A549 (cell line): Measurements from ENCODE around the gene MR1. TPM values are rescaled to one million over a fixed set of nuclear protein-coding genes. Genes with fewer than 3 reads are reported as not detected.

Experiments
- ATAC-seq, 2 experiments: fragments of 200-7000 bp in 1 of 2; fragments of >200 bp in 1 of 2; cut with Nextera tagmentation in 1 of 2; cut with Tn5 transposase in 1 of 2; 3 replicates each; pipeline versions ENCODE4 v1.8.0 to v1.9.1; 2018 to 2020; ENCODE audit warnings: mild to moderate bottlenecking in 1 of 2, moderate library complexity in 1 of 2
- CTCF ChIA-PET: fragments of 300-600 bp; sonication (Branson Sonifier 250); formaldehyde crosslinking; extraction: SDS; loops from one replicate; lab custom pipeline; 2021; ENCODE audit warnings: antibody characterized with exemption, inconsistent platforms; lab: Yijun Ruan, JAX
- POLR2A ChIA-PET: fragments of 350-600 bp; formaldehyde crosslinking; extraction: SDS; loops from one replicate; lab custom pipeline; 2021; ENCODE audit warnings: antibody characterized with exemption, inconsistent platforms; lab: Yijun Ruan, JAX
- DNase-seq, 2 experiments: peaks; one replicate each; pipeline versions ENCODE4 v3.0.0 to v3.0.0-alpha.2; 2011 to 2016; ENCODE audit warnings: low read depth in 1 of 2, low spot score in 1 of 2
- FAIRE-seq: peaks from 2 replicates; lab custom pipeline; 2011; peaks lifted over from hg19 to GRCh38; lab: Jason Lieb, UNC
- H3K27ac ChIP-seq, 2 experiments: fragments of >200 bp; sonication (Bioruptor Twin); formaldehyde crosslinking; 3 replicates each; pipeline ENCODE4 v1.5.1; 2016 to 2017
- H3K4me1 ChIP-seq: fragments of >200 bp; sonication (Bioruptor Twin); formaldehyde crosslinking; 3 replicates; pipeline ENCODE4 v1.6.1; 2016
- H3K4me2 ChIP-seq: fragments of >200 bp; sonication (Bioruptor Twin); formaldehyde crosslinking; 3 replicates; pipeline ENCODE4 v1.6.1; 2016
- H3K4me3 ChIP-seq: fragments of >200 bp; sonication (Bioruptor Twin); formaldehyde crosslinking; 3 replicates; pipeline ENCODE4 v1.5.1; 2016
- H3K9me3 ChIP-seq: fragments of >200 bp; sonication (Bioruptor Twin); formaldehyde crosslinking; 3 replicates; pipeline ENCODE4 v1.6.1; 2016
- EP300 ChIP-seq, 2 experiments: fragments of >200 bp; sonication (Bioruptor Twin); formaldehyde crosslinking; IDR thresholded peaks; 2 replicates in 1 of 2; 3 replicates in 1 of 2; pipeline ENCODE4 v1.6.1; 2016 to 2017
- FOSB ChIP-seq: fragments of 250-450 bp; sonication (Bioruptor Pico); IDR thresholded peaks from 2 replicates; pipeline ENCODE4 v1.5.0; 2020; ENCODE audit warnings: mild to moderate bottlenecking, moderate library complexity
- FOSL2 ChIP-seq, 2 experiments: fragments of 450-650 bp in 1 of 2; fragments of >200 bp in 1 of 2; sonication (Bioruptor Twin) in 1 of 2; formaldehyde crosslinking; IDR thresholded peaks; 2 replicates each; pipeline versions ENCODE4 v1.5.0 to v1.6.1; 2016 to 2020; ENCODE audit warnings: mild to moderate bottlenecking in 1 of 2, moderate library complexity in 1 of 2
- GATA3 ChIP-seq: IDR thresholded peaks from 2 replicates; pipeline ENCODE4 v1.6.1; 2012; ENCODE audit warnings: borderline replicate concordance
- HEYL ChIP-seq: fragments of 250-450 bp; sonication (Bioruptor Pico); IDR thresholded peaks from 2 replicates; pipeline ENCODE4 v1.8.0; 2021; ENCODE audit warnings: mild to moderate bottlenecking, moderate library complexity
- HOXA7 ChIP-seq: fragments of 250-450 bp; sonication (Bioruptor Pico); IDR thresholded peaks from 2 replicates; pipeline ENCODE4 v1.5.0; 2020; ENCODE audit warnings: mild to moderate bottlenecking, moderate library complexity
- JUN ChIP-seq, 2 experiments: fragments of >200 bp; sonication (Bioruptor Twin); formaldehyde crosslinking; IDR thresholded peaks; 2 replicates in 1 of 2; 3 replicates in 1 of 2; pipeline ENCODE4 v1.6.1; 2016 to 2017
- MYC ChIP-seq: IDR thresholded peaks from 2 replicates; pipeline ENCODE4 v1.6.1; 2012; ENCODE audit warnings: mild to moderate bottlenecking, inconsistent platforms, low read length, improper control_type of control experiment, borderline replicate concordance
- NFE2L2 ChIP-seq: fragments of 150-350 bp; conservative IDR thresholded peaks from 2 replicates; pipeline ENCODE4 v1.6.1; 2014; ENCODE audit warnings: low read length
- POLR2AphosphoS2 ChIP-seq: conservative IDR thresholded peaks from 2 replicates; pipeline ENCODE4 v1.6.1; 2012; ENCODE audit warnings: low read length, improper control_type of control experiment, inconsistent platforms
- RAD21 ChIP-seq, 2 experiments: fragments of >200 bp in 1 of 2; sonication (Bioruptor Twin) in 1 of 2; formaldehyde crosslinking in 1 of 2; IDR thresholded peaks in 1 of 2; conservative IDR thresholded peaks in 1 of 2; 2 replicates in 1 of 2; 3 replicates in 1 of 2; pipeline ENCODE4 v1.6.1; 2012 to 2018; ENCODE audit warnings: inconsistent platforms in 1 of 2
- RARB ChIP-seq: fragments of 250-450 bp; sonication (Bioruptor Pico); IDR thresholded peaks from 2 replicates; pipeline ENCODE4 v1.8.0; 2021; ENCODE audit warnings: mild to moderate bottlenecking, moderate library complexity
- RFX5 ChIP-seq: fragments of 450-650 bp; IDR thresholded peaks from 2 replicates; pipeline ENCODE4 v1.7.1; 2014; ENCODE audit warnings: antibody characterized with exemption, mild to moderate bottlenecking, moderate library complexity
- SMC3 ChIP-seq: fragments of >200 bp; sonication (Bioruptor Twin); formaldehyde crosslinking; IDR thresholded peaks from 3 replicates; pipeline ENCODE4 v1.6.1; 2018; ENCODE audit warnings: inconsistent platforms
- TFCP2L1 ChIP-seq: fragments of 250-450 bp; sonication (Bioruptor Pico); IDR thresholded peaks from 2 replicates; pipeline ENCODE4 v1.5.0; 2021; ENCODE audit warnings: mild to moderate bottlenecking
- ZC3H11A ChIP-seq: fragments of 450-650 bp; IDR thresholded peaks from 2 replicates; pipeline ENCODE4 v1.6.1; 2014; ENCODE audit warnings: antibody characterized with exemption, mild to moderate bottlenecking
- WGBS: methylation state at CpG from one replicate; pipeline ENCODE4 v1.1.6; 2017; ENCODE audit errors: missing lambda C conversion rate; 5-methylcytosine and 5-hydroxymethylcytosine counted together
- polyA plus RNA-seq, 4 experiments: library from polyadenylated mRNA; depleted of rRNA in 3 of 4; stranded (reverse); fragments of >200 nt; fragmentation: RNase III in 1 of 4; extraction: RNeasy Plus Mini Kit Qiagen cat#74134 plus additional on column Dnase treatment in 1 of 4; gene quantifications; 2 replicates in 3 of 4; 3 replicates in 1 of 4; pipeline ENCODE4 v1.2.3, GENCODE V29; 2011 to 2017
- TF ChIP-seq, protein P1 (sequence below): IDR thresholded peaks from 2 replicates; pipeline ENCODE4 v1.6.1; 2012; ENCODE audit warnings: low read depth, borderline replicate concordance
- TF ChIP-seq, protein P2 (sequence below): IDR thresholded peaks from 2 replicates; pipeline ENCODE4 v1.6.1; 2012

Gene MR1
- polyA plus RNA-seq, 2 of the 4 experiments (the other 2 are of a cell fraction), result 8.3 to 17.2 TPM

DNA sequence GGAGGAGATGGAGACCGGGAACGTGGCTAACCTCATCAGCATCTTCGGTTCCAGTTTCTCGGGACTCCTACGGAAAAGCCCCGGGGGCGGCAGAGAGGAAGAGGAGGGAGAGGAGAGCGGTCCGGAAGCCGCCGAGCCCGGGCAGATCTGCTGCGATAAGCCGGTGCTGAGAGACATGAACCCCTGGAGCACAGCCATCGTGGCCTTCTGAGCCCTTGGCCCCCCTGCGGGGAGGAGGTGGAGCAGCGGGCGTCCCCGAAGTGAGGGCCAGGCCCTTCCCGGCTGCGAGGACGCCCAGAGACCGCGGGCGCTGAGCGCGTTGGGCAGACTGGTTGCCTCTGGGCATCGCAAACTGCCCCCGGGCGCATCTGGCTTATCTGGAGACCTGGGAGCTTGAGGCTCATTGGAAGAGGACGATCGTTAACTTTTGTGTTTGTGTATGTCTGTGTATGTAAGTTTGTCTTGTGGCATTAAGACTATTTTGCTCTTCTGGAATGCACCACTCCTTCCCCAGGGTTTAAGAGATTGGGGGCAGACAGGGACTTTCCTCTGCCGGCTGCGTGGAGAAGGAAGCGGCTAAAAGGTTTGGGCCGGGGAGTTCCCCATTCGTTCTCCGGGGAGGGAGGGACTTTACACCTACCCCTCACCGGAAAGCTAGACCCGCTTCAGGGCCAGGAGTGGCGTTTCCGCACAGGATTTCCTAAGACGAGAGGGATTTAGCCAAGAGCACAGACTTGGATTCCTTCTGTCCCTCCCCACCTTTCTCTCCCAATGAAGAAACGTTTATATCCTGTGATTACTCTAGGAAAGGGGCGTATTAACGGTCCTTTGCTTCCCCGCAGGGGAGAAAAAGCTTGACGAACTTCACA lies 56.1 kb downstream of the MR1 start:
- WGBS, result 2% methylated on average over 34 of the region's 48 CpGs
- Histone ChIP-seq H3K4me2 (peak overlapping the region; percentile 96), H3K4me1 (peaks cover 60% of the 10 kb centered on the region), H3K27ac (peak overlapping the region; percentile 80 to 97), H3K4me3 (peak overlapping the region; percentile 91), H3K9me3 (no peaks in the 10 kb centered on the region)
- ATAC-seq, result peak; percentile 10 to 37; a peak in 5 of 6 replicates
- DNase-seq, result no peak
- POLR2A ChIA-PET, result interaction anchor here (0.7 to 2.7 kb wide), 20 partner anchors 8 to 77 kb away, joined by 3 to 21 read pairs (median 8); no protein-coding TSS in a partner anchor
- FAIRE-seq, result no peak
- TF ChIP-seq, protein P1, sequence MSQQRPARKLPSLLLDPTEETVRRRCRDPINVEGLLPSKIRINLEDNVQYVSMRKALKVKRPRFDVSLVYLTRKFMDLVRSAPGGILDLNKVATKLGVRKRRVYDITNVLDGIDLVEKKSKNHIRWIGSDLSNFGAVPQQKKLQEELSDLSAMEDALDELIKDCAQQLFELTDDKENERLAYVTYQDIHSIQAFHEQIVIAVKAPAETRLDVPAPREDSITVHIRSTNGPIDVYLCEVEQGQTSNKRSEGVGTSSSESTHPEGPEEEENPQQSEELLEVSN, result no peak
- TF ChIP-seq SMC3 (peak; percentile 28; the same call in 1 of the 3 replicates), MYC (no peak), HEYL (CRISPR knock-in tag) (no peak), RAD21 (conservative IDR thresholded peaks at IDR 0.05 in 1 of 2, IDR thresholded peaks at IDR 0.05 in 1 of 2) (0 out of 5 replicates have a peak, but pooled peaks of 1 of the 2 experiments have one; percentile 12), POLR2AphosphoS2 (peak; percentile 83; the same call in 1 of the 2 replicates), GATA3 (peak; percentile 36; the same call in 1 of the 2 replicates), TFCP2L1 (peak; percentile 53; the same call in 1 of the 2 replicates)
- CTCF ChIA-PET, result interaction anchor here (0.5 to 48.3 kb wide), 11 partner anchors 10 to 612 kb away, joined by 3 to 774 read pairs (median 5); no protein-coding TSS in a partner anchor

DNA sequence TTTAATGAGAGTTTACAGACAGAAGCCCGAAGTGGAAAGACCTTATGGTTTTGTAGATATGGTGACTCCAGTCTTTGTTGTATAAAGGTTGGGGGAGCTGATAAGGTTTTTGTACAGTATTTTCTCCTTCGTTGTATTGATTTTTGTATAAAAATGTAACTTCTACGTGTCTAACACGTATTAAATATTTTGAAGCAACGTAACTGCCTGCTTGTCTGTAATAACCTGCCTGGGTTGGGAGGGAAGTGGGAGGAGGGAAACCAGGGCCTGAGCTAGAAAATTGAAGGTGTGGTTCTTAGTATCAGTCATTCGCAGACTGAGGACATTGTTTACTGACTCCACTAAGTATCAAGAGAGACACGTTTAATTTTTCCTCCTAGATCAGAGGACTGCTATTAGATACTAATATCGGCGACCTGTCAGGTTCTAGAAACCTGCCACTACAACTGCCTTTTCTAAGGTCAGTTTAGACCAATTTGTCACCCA lies 56.9 kb downstream of the MR1 start:
- Histone ChIP-seq H3K9me3 (no peaks in the 10 kb centered on the region), H3K4me2 (peak overlapping the region; percentile 96), H3K27ac (peak overlapping the region; percentile 80 to 97), H3K4me1 (peaks cover 64% of the 10 kb centered on the region), H3K4me3 (peak overlapping the region; percentile 91)
- FAIRE-seq (no peak), DNase-seq (no peak), ATAC-seq (no peak)
- TF ChIP-seq FOSL2 (IDR thresholded peaks at IDR 0.05), result no peak
- 0 out of 2 replicates have a peak, but pooled peaks have one; percentile 7 for TF ChIP-seq FOSL2 (CRISPR knock-in tag; IDR thresholded peaks at IDR 0.05)
- no peak for TF ChIP-seq ZC3H11A
- no peak for TF ChIP-seq RFX5
- TF ChIP-seq NFE2L2, result no peak
- TF ChIP-seq JUN (IDR thresholded peaks at IDR 0.05), result no peak; a peak in 1 of 5 replicates
- whole genome bisulfite sequencing, result 3% methylated on average over 9 of the region's 9 CpGs
- ChIA-PET CTCF (interaction anchor here (0.5 to 48.3 kb wide), 11 partner anchors 9 to 613 kb away, joined by 3 to 774 read pairs (median 5); no protein-coding TSS in a partner anchor), POLR2A (interaction anchor here (0.7 to 2.0 kb wide), 12 partner anchors 9 to 77 kb away, joined by 3 to 16 read pairs (median 6); no protein-coding TSS in a partner anchor)

DNA sequence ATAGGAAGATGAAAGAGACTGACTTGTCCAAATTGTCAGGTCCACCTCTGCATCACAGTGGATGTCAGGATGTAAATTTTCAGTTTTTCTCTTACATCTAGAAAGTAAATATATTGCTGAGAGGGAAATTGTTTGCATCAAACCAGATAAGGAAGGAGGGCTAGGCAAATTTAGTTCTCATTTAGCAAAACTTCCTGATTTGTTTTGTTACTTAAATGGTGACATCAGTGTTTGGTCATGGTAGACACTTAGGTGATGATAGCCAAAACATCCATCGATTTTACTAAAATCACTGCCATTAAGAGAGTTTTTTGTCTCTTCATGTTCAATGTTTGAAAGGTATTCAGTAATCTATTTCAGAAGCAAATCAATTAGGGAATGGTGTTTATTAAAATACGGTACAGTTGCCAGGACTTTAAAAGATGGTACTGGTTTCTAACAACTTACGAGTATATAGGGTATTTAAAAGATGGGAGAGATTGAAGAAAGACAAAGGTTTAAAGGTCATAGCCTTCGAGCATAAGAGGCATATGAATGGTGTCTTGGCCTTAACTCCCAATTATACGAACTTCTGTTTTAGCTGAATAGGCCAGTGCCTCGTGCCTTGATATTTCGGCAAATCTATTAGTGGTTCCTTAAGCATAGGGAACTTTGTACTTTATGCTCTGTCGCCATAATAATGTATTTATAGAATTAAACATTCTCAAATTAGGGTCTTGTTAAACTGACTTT lies 57.7 kb downstream of the MR1 start:
- Histone ChIP-seq H3K4me2 (peak overlapping the region; percentile 96), H3K4me3 (peak overlapping the region; percentile 91), H3K4me1 (peaks cover 66% of the 10 kb centered on the region), H3K9me3 (no peaks in the 10 kb centered on the region), H3K27ac (peak overlapping the region; percentile 80 to 97; a peak in 4 of 6 replicates)
- ChIA-PET POLR2A (interaction anchor here (0.6 to 1.9 kb wide), 14 partner anchors 8 to 70 kb away, joined by 3 to 16 read pairs (median 6); no protein-coding TSS in a partner anchor), CTCF (interaction anchor here (0.8 to 48.3 kb wide), 8 partner anchors 11 to 210 kb away, joined by 3 to 774 read pairs (median 4); no protein-coding TSS in a partner anchor)
- TF ChIP-seq HOXA7, result 0 out of 2 replicates have a peak, but pooled peaks have one; percentile 16
- no peak for TF ChIP-seq GATA3
- 0 out of 2 replicates have a peak, but pooled peaks have one; percentile 13 for TF ChIP-seq RARB
- TF ChIP-seq, protein P2, sequence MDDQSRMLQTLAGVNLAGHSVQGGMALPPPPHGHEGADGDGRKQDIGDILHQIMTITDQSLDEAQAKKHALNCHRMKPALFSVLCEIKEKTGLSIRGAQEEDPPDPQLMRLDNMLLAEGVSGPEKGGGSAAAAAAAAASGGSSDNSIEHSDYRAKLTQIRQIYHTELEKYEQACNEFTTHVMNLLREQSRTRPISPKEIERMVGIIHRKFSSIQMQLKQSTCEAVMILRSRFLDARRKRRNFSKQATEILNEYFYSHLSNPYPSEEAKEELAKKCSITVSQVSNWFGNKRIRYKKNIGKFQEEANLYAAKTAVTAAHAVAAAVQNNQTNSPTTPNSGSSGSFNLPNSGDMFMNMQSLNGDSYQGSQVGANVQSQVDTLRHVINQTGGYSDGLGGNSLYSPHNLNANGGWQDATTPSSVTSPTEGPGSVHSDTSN, result no peak
- 0 out of 2 replicates have a peak, but pooled peaks have one; percentile 31 for TF ChIP-seq TFCP2L1
- no peak for TF ChIP-seq FOSB (CRISPR knock-in tag)
- TF ChIP-seq EP300 (IDR thresholded peaks at IDR 0.05), result no peak
- 54% methylated on average over 8 of the region's 8 CpGs for WGBS
- ATAC-seq (no peak), FAIRE-seq (no peak), DNase-seq (no peak)
